HG03060 (cell line): ENCODE data around the gene AKIRIN1.
"Not testable (repeated sequence)": the region's sequence is repeated elsewhere in the genome, so short reads cannot be mapped to it uniquely, and the experiment has no call there.

Source experiments
- ATAC-seq: cut with Tn5 transposase; IDR thresholded peaks from one replicate; pipeline ENCODE4 v1.9.1; 2021; ENCODE audit warnings: low read depth, moderate number of reproducible peaks; ENCODE audit not compliant: unreplicated experiment

Gene AKIRIN1, protein sequence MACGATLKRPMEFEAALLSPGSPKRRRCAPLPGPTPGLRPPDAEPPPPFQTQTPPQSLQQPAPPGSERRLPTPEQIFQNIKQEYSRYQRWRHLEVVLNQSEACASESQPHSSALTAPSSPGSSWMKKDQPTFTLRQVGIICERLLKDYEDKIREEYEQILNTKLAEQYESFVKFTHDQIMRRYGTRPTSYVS

DNA sequence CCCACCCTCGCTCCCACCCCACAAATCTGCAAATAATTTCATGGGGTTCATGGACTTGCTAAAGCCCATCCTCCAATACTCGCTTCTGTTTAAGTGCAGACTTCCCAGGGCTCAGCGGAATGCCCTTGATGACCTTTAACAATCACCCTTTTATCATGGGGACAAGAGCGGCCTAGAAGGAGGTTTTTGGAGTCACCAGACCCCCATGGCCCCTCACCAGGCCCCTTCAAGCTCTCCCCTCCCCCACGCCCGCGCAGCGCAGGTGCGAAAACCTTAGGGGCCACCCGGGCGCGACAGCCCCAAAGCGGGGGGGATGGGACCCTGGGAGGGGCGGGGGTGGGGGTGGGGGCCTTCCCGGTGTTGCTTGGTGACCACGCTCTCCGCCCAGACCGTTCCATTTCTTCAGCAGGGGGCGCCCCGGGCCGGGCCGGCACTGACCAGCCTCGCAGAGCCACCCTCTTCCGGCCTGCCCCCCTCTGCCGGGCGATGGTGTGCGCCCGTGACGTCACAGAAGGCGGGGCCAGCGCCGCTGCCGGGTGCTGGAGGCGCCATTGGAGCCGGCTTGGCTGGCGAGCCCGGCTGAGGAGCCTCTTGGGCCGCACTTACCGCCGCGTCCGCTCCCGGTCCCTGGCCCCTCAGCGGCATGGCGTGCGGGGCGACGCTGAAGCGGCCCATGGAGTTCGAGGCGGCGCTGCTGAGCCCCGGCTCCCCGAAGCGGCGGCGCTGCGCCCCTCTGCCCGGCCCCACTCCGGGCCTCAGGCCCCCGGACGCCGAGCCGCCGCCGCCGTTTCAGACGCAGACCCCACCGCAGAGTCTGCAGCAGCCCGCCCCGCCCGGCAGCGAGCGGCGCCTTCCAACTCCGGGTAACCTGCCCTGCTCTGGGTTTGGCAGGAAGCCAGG is at the start of gene AKIRIN1:
AKIRIN1 (plus strand) TSS at position 539 of the 900 bp plus-strand sequence; CDS start at position 644, 105 bp downstream.
- peak; percentile 82 for ATAC-seq

DNA sequence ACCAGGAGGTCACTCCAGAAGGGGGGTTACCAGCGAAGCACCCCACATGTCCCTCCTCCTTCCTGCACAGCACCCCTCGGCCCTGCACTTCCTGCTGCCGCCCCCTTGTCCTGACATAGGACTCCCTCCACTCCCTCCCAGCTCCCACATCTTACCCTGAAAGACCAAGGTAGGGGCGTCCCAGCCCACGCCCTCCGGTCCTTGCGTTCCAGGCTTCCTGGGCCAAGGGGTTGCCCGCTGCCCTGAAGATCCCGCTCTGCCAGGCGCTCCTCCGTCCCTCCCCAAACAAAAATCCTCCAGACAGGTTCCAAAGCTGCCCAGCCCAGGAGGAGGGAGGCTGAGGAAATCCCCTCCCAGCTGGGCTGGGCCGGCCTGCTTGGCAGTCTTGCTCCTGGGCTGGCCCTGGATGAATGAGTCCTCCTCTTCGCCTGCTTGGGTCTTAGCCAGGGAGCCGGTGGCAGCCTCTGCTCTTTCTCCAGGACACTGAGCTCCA is 49.5 kb upstream of the AKIRIN1 start, which contains the start of gene RHBDL2:
RHBDL2 (minus strand) TSS at position 304 of the 493 bp plus-strand sequence. CDS start 22,618 bp downstream, outside the sequence.
- no peak for ATAC-seq

DNA sequence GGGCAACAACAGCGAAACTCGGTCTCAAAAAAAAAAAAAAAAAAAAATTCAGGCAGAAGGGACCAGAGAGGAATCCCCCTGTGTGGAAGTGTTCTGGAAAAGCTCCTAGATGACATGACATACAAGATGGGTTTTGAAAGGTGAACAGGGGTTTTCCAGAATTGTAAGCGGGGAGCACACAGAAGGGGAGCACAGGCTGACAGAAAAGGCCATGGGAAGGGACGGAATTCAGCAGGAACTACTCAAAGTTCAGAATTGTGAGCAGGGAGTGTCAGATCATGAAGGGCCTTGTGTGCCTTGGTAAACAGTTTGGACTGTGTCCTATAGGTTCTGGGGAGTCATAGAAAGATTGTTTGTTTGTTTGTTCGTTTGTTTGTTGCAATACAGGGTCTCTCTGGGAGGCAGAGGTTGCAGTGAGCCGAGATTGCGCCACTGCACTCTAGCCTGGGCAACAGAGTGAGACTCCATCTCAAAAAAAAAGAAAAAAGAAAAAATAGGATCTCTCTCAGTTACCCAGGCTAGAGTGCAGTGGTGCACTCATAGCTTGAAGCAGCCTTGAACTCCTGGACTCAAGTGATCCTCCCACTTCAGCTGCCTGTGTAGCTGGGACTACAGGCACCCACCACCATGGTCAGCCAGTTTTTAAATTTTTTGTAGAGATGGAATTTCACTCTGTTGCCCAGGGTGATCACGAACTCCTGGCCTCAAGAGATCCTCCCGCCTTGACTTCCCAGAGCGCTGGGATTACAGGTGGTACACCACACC is 48.2 kb upstream of the AKIRIN1 start:
- ATAC-seq: no peak

- no peak for ATAC-seq
These were observed 46.5 kb upstream of the AKIRIN1 start for GRCh38 chr1:38944547-38944946.

GRCh38 chr1:38950553-38950952 is 40.5 kb upstream of the AKIRIN1 start:
- no peak for ATAC-seq

DNA sequence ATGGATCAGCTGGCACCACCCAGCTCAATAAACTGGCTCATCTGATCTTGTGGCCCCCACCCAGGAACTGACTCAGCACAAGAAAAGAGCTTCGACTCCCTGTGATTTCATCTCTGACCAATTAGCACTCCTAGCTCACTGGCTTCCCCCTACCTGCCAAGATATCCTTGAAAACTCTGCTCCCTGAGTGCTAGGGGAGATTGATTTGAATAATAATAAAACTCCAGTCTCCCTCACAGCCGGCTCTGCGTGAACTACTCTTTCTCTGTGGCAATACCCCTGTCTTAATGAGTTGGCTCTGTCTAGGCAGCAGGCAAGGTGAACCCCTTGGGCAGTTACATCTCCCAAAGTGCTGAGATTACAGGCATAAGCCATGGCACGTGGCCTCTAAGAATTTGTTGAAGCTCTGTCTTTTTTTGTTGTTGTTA is 37.6 kb upstream of the AKIRIN1 start:
- no peak for ATAC-seq

DNA sequence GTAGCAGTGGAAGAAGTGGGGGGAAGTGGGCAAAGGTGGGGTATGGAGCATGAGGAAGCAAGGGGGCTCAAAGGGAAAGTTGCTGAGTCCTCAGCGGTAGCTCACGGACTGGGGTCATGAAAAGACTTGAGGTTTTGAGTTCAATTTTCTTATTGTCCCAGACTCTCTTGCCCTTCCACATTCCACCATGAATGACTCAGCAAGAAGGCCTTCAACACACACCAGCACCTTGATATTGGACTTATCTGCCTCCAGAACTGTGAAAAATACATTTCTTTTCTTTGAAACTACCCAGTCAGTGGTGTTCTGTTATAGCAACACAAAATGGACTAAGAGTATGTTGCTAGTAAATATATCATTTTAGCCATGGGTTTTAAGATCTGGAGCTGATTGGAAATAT is 32.1 kb upstream of the AKIRIN1 start:
- no peak for ATAC-seq

DNA sequence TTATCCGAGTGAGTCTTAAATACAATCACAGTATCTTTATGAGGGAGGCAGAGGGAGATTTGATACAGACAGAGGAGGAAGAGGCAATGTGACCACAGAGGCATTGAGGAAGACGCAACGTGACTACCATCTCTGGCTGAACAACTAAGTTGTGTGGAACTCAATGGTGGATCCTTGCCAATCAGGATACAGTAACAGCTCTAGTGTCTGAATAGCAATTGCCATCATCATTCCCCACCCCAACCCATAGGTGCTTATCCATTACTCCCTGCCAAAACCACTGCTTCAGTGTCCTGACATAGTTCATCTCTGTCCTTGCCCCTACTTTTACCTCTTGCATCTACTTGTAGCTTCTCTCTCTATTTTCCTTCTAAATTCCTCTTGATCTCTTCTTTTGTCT is 29.0 kb upstream of the AKIRIN1 start:
- no peak for ATAC-seq

DNA sequence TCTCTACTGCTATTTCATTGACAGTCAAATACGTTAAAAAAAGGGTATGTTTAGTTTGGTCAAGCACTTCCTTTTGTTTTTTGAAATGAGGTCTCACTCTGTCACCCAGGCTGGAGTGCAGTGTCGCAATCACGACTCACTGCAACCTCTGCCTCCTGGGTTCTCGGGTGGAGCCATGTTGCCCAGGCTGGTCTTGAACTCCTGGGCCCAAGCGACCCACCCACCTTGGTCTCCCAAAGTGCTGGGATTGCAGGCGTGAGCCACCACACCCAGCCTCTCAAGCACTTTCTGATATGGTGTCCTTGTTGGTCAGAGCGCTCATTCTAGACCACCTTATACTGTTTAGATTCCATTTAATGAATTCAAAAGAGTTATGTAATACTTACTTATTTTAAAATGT is 28.5 kb upstream of the AKIRIN1 start:
- no peak for ATAC-seq

DNA sequence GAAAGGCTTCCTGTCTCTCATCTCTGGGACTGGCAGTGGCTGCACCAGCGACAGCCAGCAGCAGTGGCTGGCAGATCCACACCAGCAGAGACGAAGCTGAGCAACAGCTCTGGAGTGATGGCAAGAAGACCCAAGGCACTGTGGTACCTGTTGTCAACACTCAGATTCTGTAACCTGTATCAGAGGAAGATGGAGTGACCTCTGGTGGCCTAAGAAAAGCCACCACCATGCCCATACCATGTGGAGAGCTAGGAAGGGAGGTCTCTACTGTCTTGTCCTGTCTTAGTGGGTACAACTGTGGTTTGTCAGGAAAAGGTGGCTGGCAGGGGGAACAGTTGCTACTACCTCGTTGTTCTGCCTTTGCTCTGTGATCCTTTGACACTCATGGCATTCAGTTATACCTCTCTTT is 26.9 kb upstream of the AKIRIN1 start:
- no peak for ATAC-seq

DNA sequence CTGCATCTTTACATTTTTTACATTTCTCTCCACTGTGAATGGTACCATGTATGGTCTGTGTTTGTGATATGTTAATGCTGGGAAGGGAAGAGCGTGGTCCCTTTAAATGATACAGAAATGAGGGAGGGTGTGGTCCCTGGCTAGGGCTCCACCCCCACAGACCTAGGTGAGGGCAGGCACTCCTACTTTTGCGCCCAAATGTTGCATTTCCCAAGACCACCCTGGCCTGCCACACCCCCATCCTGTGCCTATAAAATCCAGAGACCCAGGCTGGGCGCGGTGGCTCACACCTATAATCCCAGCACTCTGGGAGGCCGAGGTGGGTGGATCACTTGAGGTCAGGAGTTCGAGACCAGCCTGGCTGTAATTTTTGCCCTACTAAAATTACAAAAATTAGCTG is 17.9 kb upstream of the AKIRIN1 start:
- ATAC-seq: not testable (repeated sequence)

GRCh38 chr1:38973659-38974437 is 17.2 kb upstream of the AKIRIN1 start:
- ATAC-seq: no peak

DNA sequence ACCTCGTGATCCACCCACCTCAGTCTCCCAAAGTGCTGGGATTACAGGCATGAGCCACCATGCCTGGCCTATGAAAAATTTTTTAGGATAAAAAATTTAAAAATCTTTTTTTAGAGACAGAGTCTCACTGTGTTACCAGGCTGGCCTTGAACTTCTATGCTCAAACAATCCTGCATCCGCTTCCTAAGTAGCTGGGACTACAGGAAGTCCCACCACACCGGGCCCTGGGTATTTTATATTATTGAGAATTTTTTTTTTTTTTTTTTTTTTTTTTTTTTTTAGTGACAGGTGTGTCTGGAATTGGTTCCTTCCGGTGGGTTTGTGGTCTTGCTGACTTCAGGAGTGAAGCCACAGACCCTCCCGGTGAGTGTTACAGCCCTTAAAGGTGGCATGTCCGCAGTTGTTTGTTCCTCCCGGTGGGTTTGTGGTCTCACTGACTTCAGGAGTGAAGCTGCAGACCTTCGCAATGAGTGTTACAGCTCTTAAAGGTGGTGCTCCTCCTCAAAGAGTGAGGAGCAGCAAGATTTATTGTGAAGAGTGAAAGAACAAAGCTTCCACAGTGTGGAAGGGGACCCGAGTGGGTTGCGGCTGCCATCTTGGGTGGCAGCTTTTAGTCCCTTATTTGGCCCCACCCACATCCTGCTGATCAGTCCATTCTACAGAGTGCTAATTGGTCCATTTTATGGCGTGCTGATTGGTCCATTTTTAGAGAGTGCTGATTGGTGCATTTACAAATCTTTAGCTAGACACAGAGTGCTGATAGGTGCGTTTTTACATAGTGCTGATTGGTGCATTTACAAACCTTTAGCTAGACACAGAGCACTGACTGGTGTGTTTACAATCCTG is 13.5 kb upstream of the AKIRIN1 start:
- ATAC-seq: not testable (repeated sequence)

DNA sequence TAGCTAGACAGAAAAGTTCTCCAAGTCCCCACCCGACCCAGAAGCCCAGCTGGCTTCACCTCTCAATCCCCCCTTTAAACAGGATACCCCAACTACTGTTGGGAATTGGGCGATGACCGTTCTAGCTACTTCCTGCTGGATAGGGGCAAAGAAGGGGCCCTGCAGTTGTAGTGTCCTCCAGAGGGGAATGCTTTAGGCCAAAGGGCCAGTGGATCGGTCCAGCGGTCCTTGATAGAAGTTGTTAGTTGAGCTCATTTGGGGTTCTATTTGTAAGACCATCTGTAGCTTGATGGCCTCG is 12.9 kb upstream of the AKIRIN1 start:
- not testable (repeated sequence) for ATAC-seq

- ATAC-seq: not testable (repeated sequence)
These were observed 11.7 kb upstream of the AKIRIN1 start for GRCh38 chr1:38979380-38979779.

DNA sequence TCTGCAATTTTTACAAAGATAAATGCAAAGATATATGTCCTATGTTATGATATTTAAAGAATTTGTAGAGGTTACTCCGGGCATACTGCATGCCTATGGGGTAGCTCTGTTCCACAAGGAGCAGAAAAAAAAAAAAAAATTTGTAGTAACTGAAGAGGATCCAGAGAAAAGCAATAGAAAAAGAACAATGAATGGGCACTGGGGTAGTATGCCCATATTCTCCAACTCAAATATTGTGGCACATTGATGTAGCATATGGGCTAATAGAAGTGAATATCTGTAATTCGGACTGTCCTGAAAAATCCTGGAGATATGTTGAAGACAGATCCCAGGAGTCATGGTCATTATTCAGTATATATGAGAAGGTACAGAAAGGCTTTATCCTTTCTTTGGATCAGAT is 1.1 kb upstream of the AKIRIN1 start:
- no peak for ATAC-seq

GRCh38 chr1:38990386-38990737 is 714 bp upstream of the AKIRIN1 start:
- ATAC-seq: no peak

DNA sequence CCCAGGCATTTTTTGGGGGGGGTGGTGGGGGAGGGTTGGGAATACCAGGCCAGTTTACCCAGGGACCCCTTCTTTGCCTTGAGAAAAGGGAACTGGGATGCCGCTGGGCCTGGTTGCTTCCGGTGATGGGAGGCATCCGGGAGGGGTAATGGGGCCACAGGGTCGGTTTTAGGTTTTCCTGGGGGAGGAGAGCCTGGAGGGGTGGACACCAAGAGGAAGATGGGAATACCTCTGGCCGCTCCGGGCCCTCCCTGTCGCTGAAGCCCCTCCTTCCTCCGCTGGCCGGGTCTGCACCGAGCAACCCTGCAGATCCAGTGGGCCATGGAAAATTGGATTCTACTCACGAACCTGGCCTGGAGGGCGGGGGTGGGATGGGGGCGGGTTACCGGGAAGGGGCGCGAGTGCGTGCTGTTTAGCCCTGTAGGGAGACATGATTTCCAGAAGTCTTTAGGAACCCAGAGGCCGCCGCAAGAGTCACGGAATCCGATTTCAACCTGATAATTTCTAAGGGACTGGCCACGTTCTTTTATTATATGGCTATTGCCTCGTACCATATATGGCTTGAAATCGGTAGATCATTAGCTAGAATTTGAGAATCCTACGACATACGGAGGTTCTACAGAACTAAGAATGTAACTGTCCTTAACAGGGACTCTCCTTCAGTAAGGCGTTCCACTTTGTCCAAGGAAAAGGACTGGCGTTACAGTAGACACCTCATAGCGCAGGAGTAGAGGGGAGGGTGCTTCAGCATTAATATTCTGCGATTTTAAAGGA is 749 bp downstream of the AKIRIN1 start:
- ATAC-seq: no peak
